ENCODE measurements around the gene SALL1. TPM values are rescaled to one million over a fixed set of nuclear protein-coding genes. Genes with fewer than 3 reads are reported as not detected.

The SALL1 gene
- total and polyA plus RNA-seq, 2 of the 8 experiments (the other 6 are each of a cell fraction or from before 2014, with no cell fraction given) = 33.7 to 56.8 TPM

- Histone ChIP-seq H3K4me2 (ENCODE audit: insufficient read depth in 1 of 2, low read depth in 2 of 2, low read length in 2 of 2) (peak overlapping the region in 1 of 2 experiments; percentile 2; a peak in 1 of 4 replicates), H3K4ac (replicated peaks; ENCODE audit: insufficient read length, low read depth, low read length) (no peak overlapping the region), H2BK5ac (ENCODE audit: low read depth, low read length) (no peak overlapping the region), H3K56ac (replicated peaks; ENCODE audit: insufficient read length, low read depth, low read length) (no peak overlapping the region), H3K14ac (ENCODE audit: insufficient read length) (no peak overlapping the region), H4K91ac (replicated peaks; ENCODE audit: insufficient read length, low read length) (no peak overlapping the region), H2AFZ (ENCODE audit: low read length) (no peak overlapping the region), H3K23ac (ENCODE audit: insufficient read length) (no peak overlapping the region), H4K5ac (ENCODE audit: insufficient read length, low read depth, low read length) (no peak overlapping the region), H4K20me1 (replicated peaks in 1 of 2; ENCODE audit: control insufficient read depth in 1 of 2, insufficient read depth in 2 of 2, low read length in 2 of 2) (peaks cover 24 to 35% of the 10 kb centered on the region in 2 experiments), H3K9me3 (ENCODE audit: insufficient read depth in 2 of 2, low read depth in 1 of 2, low read length in 1 of 2) (no peaks in the 10 kb centered on the region; a peak in 1 of 4 replicates), H3K27me3 (replicated peaks in 1 of 4; ENCODE audit: control insufficient read depth in 3 of 4, extremely low read depth in 1 of 4, insufficient read depth in 3 of 4, low read length in 3 of 4) (no peaks in the 10 kb centered on the region), H4K8ac (ENCODE audit: extremely low read depth, insufficient read depth, low read length) (no peak overlapping the region; the same call in 1 of the 2 replicates), H3K9ac (replicated peaks in 1 of 4; ENCODE audit: extremely low read depth in 1 of 4, low read depth in 3 of 4, low read length in 3 of 4) (no peak overlapping the region), H3K23me2 (ENCODE audit: low read depth, low read length) (no peaks in the 10 kb centered on the region; the same call in 1 of the 2 replicates), H3K79me2 (ENCODE audit: control insufficient read depth in 1 of 2, insufficient read depth in 2 of 2, low read length in 2 of 2) (peaks cover 23 to 96% of the 10 kb centered on the region in 2 experiments), H2BK12ac (ENCODE audit: low read depth, low read length) (no peak overlapping the region), H3K27ac (ENCODE audit: low read depth, low read length) (no peak overlapping the region), H2BK15ac (ENCODE audit: low read length) (no peak overlapping the region), H3K79me1 (ENCODE audit: low read depth, low read length) (peaks cover 14% of the 10 kb centered on the region; the same call in 1 of the 2 replicates), H2AK5ac (ENCODE audit: low read depth, low read length) (no peak overlapping the region), H3K18ac (ENCODE audit: extremely low read depth, low read length) (no peak overlapping the region), H2BK120ac (replicated peaks; ENCODE audit: low read depth, low read length) (no peak overlapping the region), H3K36me3 (ENCODE audit: control insufficient read depth in 2 of 4, insufficient read depth in 4 of 4, low read length in 3 of 4) (peaks cover 24 to 66% (median 39%) of the 10 kb centered on the region in 4 experiments), H2BK20ac (ENCODE audit: low read length) (no peak overlapping the region), H3K4me1 (replicated peaks in 1 of 4; ENCODE audit: control insufficient read depth in 3 of 4, insufficient read depth in 4 of 4, low read length in 3 of 4) (peaks cover 4 to 15% (median 6%) of the 10 kb centered on the region in 4 experiments; a peak in 4 of 7 replicates), H3K4me3 (ENCODE audit: extremely low read depth in 1 of 4, insufficient read depth in 2 of 4, low read depth in 3 of 4, low read length in 4 of 4) (no peak overlapping the region)
- CTCF ChIA-PET (ENCODE audit: partially characterized antibody) = interaction anchor here (2.1 kb wide), 1 partner anchor 10 kb away, joined by 9 read pairs; no protein-coding TSS in a partner anchor
- WGBS, 2 experiments (ENCODE audit: extremely low coverage in 1 of 2, insufficient coverage in 1 of 2, insufficient read length in 1 of 2, insufficient replicate concordance in 2 of 2, low coverage in 1 of 2, low lambda C conversion rate in 2 of 2, missing lambda C conversion rate in 1 of 2) = 72% methylated on average over 5 of the region's 5 CpGs; no CpG with 5 or more reads in 1 of the 2 experiments
- no peak for FAIRE-seq
- no peak for DNase-seq (ENCODE audit: low read depth in 1 of 2, low spot score in 2 of 2)
- POLR2A ChIA-PET (ENCODE audit: partially characterized antibody) = interaction anchor here (2.3 kb wide), 1 partner anchor 9 kb away, joined by 9 read pairs; no protein-coding TSS in a partner anchor
- TF ChIP-seq POLR2A (IDR thresholded peaks at IDR 0.05; ENCODE audit: control extremely low read depth in 1 of 2, low read depth in 2 of 2, low read length in 2 of 2) (no peak), KDM1A (IDR thresholded peaks at IDR 0.05; ENCODE audit: borderline replicate concordance, low read length) (no peak), BRCA1 (IDR thresholded peaks at IDR 0.05; ENCODE audit: low read depth, low read length) (no peak), CHD2 (IDR thresholded peaks at IDR 0.05; ENCODE audit: low read length) (no peak), POU5F1 (IDR thresholded peaks at IDR 0.05; ENCODE audit: low read depth, low read length) (no peak), TCF12 (IDR thresholded peaks at IDR 0.05; ENCODE audit: low read depth, low read length) (no peak), TEAD4 (IDR thresholded peaks at IDR 0.05; ENCODE audit: low read depth, low read length) (no peak), KDM4A (IDR thresholded peaks at IDR 0.05; ENCODE audit: low read depth, low read length, severe bottlenecking) (no peak)
Observed at GRCh38 chr16:51143196-51143977, 7.7 kb downstream of the SALL1 start.

Measured in H1 (cell line).